Psoas muscle (tissue), 8 donors: ENCODE results near the gene OCA2. TPM values are rescaled to one million over a fixed set of nuclear protein-coding genes. Genes with fewer than 3 reads are reported as not detected.

ENCODE experiments used
- ATAC-seq, 4 donors: fragments of 200-7000 bp; cut with Tn5 transposase; one replicate each; pipeline ENCODE4 v1.9.1; 2020; ENCODE audit warnings: moderate library complexity in 3 of 4, mild to moderate bottlenecking in 2 of 4
- DNase-seq, 2 donors: peaks; one replicate each; pipeline ENCODE4 v3.0.0-alpha.2; 2020
- H3K27ac ChIP-seq: fragments of 200-600 bp; one replicate; pipeline ENCODE4 v1.8.0; 2022
- H3K27me3 ChIP-seq, 3 donors: fragments of 200-600 bp in 1 of 3; one replicate each; pipeline versions ENCODE4 v1.6.1 to v1.8.0; 2013 to 2022; ENCODE audit warnings: low read length in 2 of 3, mild to moderate bottlenecking in 2 of 3, moderate library complexity in 1 of 3; ENCODE audit not compliant: insufficient read depth in 3 of 3
- H3K36me3 ChIP-seq, 2 donors: fragments of 200-600 bp in 1 of 2; one replicate each; pipeline versions ENCODE4 v1.6.1 to v1.8.0; 2013 to 2022; ENCODE audit warnings: low read depth in 1 of 2, mild to moderate bottlenecking in 1 of 2, moderate library complexity in 1 of 2; ENCODE audit not compliant: insufficient read depth in 1 of 2
- H3K4me1 ChIP-seq: fragments of 200-600 bp; one replicate; pipeline ENCODE4 v1.8.0; 2022
- H3K4me3 ChIP-seq: fragments of 200-600 bp; one replicate; pipeline ENCODE4 v1.8.0; 2022; ENCODE audit warnings: mild to moderate bottlenecking
- H3K9me3 ChIP-seq: fragments of 200-600 bp; one replicate; pipeline ENCODE4 v1.8.0; 2022
- WGBS, 3 donors: extraction: QIAGEN DNeasy Blood & Tissue Kit; methylation state at CpG; one replicate each; pipeline versions ENCODE4 v1.1.6 to v1.1.7; 2013; 5-methylcytosine and 5-hydroxymethylcytosine counted together
- intact Hi-C, 2 donors: fragments of 100-400 bp; cut with DNase I; formaldehyde crosslinking; loops; one replicate each; pipeline versions ENCODE4 v1.11.0 to v1.14.2; 2022
- polyA plus RNA-seq, 3 donors: library from polyadenylated mRNA; stranded (reverse); fragments of 200-250 nt; gene quantifications; one replicate each; pipeline ENCODE4 v1.2.3, GENCODE V29; 2013
- total RNA-seq, 4 donors: library from RNA; stranded (reverse); fragmentation: NEBNext Ultra II Directional in 2 of 4; extraction: Animal tissue kit (Norgen Biotek cat#: 25700) in 2 of 4; gene quantifications; one replicate each; pipeline versions ENCODE4 v1.2.1 to v1.2.4, GENCODE V29; 2021 to 2023
- TF ChIP-seq, protein P1 (sequence below): fragments of 200-600 bp; IDR thresholded peaks from one replicate; pipeline ENCODE4 v1.8.0; 2022; ENCODE audit warnings: antibody characterized with exemption
- donor health status: healthy with polysubstance abuse.
- donor health status: DM: no; HTN: no; CAD: no; lungs with moderate emphysema.
- donor health status: Bipolar disorder and iron deficiency.
- donor health status: healthy.
- donor health status: DM: yes; HTN: yes; CAD: no.
- donor health status: DM: no; HTN: no; CAD: no.
- donor health status: DM: no; HTN: no; CAD: no.
- donor health status: DM: yes; HTN: yes; CAD: no.

OCA2 gene
- total and polyA plus RNA-seq, 7 donors = 0.03 to 0.52 (median 0.17) TPM; not detected in 2

DNA sequence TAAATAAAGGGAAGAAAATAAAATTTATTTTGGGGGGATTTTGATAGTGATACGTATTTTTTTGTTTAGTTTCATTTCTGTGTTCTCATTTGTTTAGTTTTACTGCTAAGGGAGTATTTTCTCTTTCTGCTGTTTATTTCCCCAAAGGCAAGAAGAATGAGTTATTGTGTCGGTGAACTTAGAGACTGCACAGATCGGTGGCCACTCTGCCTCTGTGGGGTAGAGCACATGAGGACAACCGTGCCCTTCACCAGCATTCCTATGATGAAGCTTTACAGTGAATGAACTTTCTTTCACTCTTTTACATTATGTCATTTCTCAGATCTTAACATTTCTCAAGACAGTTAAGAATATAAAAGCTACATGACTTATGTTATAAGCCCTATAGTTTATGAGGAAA is 214.4 kb downstream of the OCA2 start:
- ATAC-seq (no peak), DNase-seq (no peak)
- no peaks in the 10 kb centered on the region for H3K36me3 ChIP-seq
- H3K9me3 ChIP-seq = peaks cover under 1% of the 10 kb centered on the region
- H3K27me3 ChIP-seq = no peaks in the 10 kb centered on the region
- WGBS, 3 donors = 37 to 48% (median 47%) methylated on average over 4 of the region's 4 CpGs
- intact Hi-C loops = no loop called here
- no peaks in the 10 kb centered on the region for H3K4me1 ChIP-seq
- TF ChIP-seq, protein P1, sequence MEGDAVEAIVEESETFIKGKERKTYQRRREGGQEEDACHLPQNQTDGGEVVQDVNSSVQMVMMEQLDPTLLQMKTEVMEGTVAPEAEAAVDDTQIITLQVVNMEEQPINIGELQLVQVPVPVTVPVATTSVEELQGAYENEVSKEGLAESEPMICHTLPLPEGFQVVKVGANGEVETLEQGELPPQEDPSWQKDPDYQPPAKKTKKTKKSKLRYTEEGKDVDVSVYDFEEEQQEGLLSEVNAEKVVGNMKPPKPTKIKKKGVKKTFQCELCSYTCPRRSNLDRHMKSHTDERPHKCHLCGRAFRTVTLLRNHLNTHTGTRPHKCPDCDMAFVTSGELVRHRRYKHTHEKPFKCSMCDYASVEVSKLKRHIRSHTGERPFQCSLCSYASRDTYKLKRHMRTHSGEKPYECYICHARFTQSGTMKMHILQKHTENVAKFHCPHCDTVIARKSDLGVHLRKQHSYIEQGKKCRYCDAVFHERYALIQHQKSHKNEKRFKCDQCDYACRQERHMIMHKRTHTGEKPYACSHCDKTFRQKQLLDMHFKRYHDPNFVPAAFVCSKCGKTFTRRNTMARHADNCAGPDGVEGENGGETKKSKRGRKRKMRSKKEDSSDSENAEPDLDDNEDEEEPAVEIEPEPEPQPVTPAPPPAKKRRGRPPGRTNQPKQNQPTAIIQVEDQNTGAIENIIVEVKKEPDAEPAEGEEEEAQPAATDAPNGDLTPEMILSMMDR = no peak
- no peak overlapping the region for H3K4me3 ChIP-seq
- H3K27ac ChIP-seq = no peak overlapping the region

- Histone ChIP-seq H3K27me3 (no peaks in the 10 kb centered on the region), H3K27ac (no peak overlapping the region), H3K4me1 (no peaks in the 10 kb centered on the region), H3K9me3 (no peaks in the 10 kb centered on the region), H3K4me3 (no peak overlapping the region), H3K36me3 (no peaks in the 10 kb centered on the region)
- ATAC-seq = no peak
- no peak for DNase-seq
- WGBS, 3 donors = 62 to 80% (median 75%) methylated on average over 5 of the region's 5 CpGs
- TF ChIP-seq, protein P1 = no peak
- intact Hi-C loops = no loop called here
Observed at GRCh38 chr15:27878841-27879240, 220.3 kb downstream of the OCA2 start.

GRCh38 chr15:27873828-27874227 is 225.3 kb downstream of the OCA2 start:
- Histone ChIP-seq H3K27me3 (no peaks in the 10 kb centered on the region), H3K4me1 (no peaks in the 10 kb centered on the region), H3K27ac (no peak overlapping the region), H3K9me3 (no peaks in the 10 kb centered on the region), H3K4me3 (no peak overlapping the region), H3K36me3 (no peaks in the 10 kb centered on the region)
- intact Hi-C loops = no loop called here
- ATAC-seq = no peak
- TF ChIP-seq, protein P1 = no peak
- DNase-seq = no peak

DNA sequence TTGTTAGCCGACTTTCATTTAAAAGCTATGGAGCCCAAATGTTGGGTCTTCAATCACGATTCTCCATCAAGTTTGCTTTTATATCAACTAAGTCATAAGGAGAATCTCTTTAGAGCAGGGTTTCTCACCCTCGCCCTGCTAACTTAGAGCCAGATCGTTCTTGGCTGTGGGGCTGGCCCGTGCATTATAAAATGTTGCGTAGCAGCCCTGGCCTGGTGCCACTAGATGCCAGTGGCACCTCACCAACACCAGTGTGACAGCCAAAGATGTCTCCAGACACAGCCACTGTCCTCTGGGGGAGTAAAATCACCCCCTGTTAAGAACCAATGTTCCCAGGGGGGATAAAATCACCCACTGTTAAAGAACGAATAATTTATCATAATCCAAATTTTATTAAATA is 226.1 kb downstream of the OCA2 start:
- H3K4me3 ChIP-seq = no peak overlapping the region
- no peaks in the 10 kb centered on the region for H3K4me1 ChIP-seq
- 33 to 48% (median 44%) methylated on average over 7 of the region's 7 CpGs for WGBS, 3 donors
- H3K27ac ChIP-seq = no peak overlapping the region
- TF ChIP-seq, protein P1 = no peak
- no peak for ATAC-seq
- intact Hi-C loops = no loop called here
- H3K36me3 ChIP-seq = no peaks in the 10 kb centered on the region
- H3K27me3 ChIP-seq = no peaks in the 10 kb centered on the region
- DNase-seq = no peak
- no peaks in the 10 kb centered on the region for H3K9me3 ChIP-seq

GRCh38 chr15:27872355-27872754 is 226.8 kb downstream of the OCA2 start:
- 77 to 83% (median 77%) methylated on average over 9 of the region's 9 CpGs for WGBS, 3 donors
- no peaks in the 10 kb centered on the region for H3K36me3 ChIP-seq
- H3K9me3 ChIP-seq = no peaks in the 10 kb centered on the region
- no peak overlapping the region for H3K4me3 ChIP-seq
- no peak overlapping the region for H3K27ac ChIP-seq
- H3K27me3 ChIP-seq = peaks cover 0 to 2% (median 0%) of the 10 kb centered on the region in 3 donors
- ATAC-seq (no peak), DNase-seq (no peak)
- no peaks in the 10 kb centered on the region for H3K4me1 ChIP-seq
- intact Hi-C loops = no loop called here
- TF ChIP-seq, protein P1 = no peak
